ENCODE measurements around the gene WDR74. TPM values are rescaled to one million over a fixed set of nuclear protein-coding genes. Genes with fewer than 3 reads are reported as not detected.
A peak's percentile ranks its signal among the peaks of the same experiment; 100 is the strongest.

The WDR74 gene
- polyA plus RNA-seq (2013, experiment 1 of 2) = 93.1 TPM
- polyA plus RNA-seq (2013, experiment 2 of 2) = 110 TPM

DNA sequence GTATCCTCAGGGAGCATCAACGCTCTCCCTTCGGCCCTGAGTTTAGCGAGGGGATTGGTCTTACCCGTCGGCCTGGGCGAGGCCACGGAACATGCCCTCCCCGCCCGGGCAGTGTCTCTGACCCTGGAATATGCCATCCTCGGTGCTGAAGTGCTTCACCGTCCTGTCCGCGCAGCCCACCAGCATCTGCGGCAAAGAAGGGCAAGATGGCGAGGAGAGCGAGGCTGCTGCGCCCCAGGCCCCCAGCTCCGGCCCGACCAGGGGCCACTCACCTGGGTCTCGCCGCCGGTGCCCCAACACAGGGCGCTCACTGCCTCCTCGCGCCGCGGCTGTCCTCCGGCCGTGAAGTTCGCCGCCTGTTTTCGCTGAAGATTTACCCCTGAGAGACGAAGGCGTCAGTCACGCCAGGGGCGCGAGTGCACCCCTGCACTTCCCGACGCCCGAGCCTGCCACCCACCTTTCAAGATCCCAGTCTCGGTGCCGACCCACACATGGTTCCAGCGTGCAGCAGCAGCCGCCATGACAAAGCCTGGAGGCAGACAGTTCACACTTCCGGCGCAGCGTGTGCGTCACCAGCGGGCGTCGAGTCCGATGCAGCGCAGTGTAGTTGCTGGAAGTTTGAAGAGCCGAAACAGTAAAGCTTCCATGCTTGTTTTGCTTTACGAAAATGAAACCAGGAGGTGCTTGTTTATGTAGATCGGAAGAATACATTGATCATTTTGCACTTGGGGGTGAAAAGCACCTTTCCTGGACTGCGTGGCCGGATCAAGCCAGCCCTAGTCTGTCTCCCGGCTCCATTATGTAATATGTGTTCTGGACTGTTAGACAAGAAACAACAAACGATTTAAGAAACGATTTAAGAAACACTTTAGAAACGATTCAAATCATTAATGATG, at the start of gene WDR74:
Gene WDR74 (minus strand): TSS at position 541 of the 896 bp plus-strand sequence. CDS start 20 bp downstream, at position 521.
- 0 to 1% methylated on average over 42 to 56 of the region's 62 CpGs for WGBS, 2 experiments (ENCODE audit: insufficient coverage in 2 of 2)
- Histone ChIP-seq H3K9me3 (ENCODE audit: control insufficient read depth, low read length) (no peaks in the 10 kb centered on the region), H3K36me3 (ENCODE audit: control insufficient read depth, insufficient read depth, low read length) (peaks cover 38% of the 10 kb centered on the region)

DNA sequence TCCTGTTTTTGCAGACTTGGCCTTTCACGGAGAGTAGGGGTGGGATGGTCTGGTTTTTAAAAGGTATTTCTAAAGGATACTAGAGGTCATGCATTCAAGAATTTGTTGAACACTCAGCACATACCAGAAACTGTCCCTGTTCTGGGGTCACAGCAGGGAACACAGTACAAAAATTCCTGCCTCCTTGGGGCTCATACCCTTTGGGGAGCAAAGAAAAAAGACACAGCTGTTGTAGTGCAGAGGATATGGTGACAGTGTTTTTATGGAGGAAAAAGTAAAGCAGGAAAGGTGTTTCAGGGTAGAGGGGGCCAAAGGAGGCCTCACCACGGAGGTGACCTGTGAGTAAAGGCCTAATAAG, 49.7 kb upstream of the WDR74 start:
- WGBS, 2 experiments (ENCODE audit: insufficient coverage in 2 of 2) = 87 to 100% methylated on average over 1 of the region's 2 CpGs
- Histone ChIP-seq H3K4me3 (ENCODE audit: extremely low read depth, insufficient read depth, low read length, poor library complexity, severe bottlenecking) (no peak overlapping the region), H3K4me1 (ENCODE audit: control insufficient read depth, insufficient read depth, low read length, poor library complexity, severe bottlenecking) (peaks cover 45% of the 10 kb centered on the region), H3K9me3 (ENCODE audit: control insufficient read depth, low read length) (no peaks in the 10 kb centered on the region), H3K27ac (ENCODE audit: low read depth, low read length, severe bottlenecking) (peak overlapping the region; percentile 68), H3K36me3 (ENCODE audit: control insufficient read depth, insufficient read depth, low read length) (peaks cover 59% of the 10 kb centered on the region)

More for the DNA sequence above, at the start of gene WDR74:
- Histone ChIP-seq H3K4me3 (ENCODE audit: extremely low read depth, insufficient read depth, low read length, poor library complexity, severe bottlenecking) (peak within 1 kb of the TSS; percentile 98), H3K4me1 (ENCODE audit: control insufficient read depth, insufficient read depth, low read length, poor library complexity, severe bottlenecking) (peaks cover 10% of the 10 kb centered on the region), H3K27ac (ENCODE audit: low read depth, low read length, severe bottlenecking) (peak within 1 kb of the TSS; percentile 100)

DNA sequence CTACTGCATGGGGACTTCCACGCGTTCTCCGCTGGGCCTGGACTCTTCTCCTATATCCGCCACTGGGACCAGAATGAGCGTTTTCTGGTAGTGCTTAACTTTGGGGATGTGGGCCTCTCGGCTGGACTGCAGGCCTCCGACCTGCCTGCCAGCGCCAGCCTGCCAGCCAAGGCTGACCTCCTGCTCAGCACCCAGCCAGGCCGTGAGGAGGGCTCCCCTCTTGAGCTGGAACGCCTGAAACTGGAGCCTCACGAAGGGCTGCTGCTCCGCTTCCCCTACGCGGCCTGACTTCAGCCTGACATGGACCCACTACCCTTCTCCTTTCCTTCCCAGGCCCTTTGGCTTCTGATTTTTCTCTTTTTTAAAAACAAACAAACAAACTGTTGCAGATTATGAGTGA, 49.0 kb upstream of the WDR74 start:
- 98 to 99% methylated on average over 9 to 12 of the region's 14 CpGs for WGBS, 2 experiments (ENCODE audit: insufficient coverage in 2 of 2)
- Histone ChIP-seq H3K9me3 (ENCODE audit: control insufficient read depth, low read length) (no peaks in the 10 kb centered on the region), H3K36me3 (ENCODE audit: control insufficient read depth, insufficient read depth, low read length) (peaks cover 66% of the 10 kb centered on the region), H3K4me1 (ENCODE audit: control insufficient read depth, insufficient read depth, low read length, poor library complexity, severe bottlenecking) (peaks cover 50% of the 10 kb centered on the region), H3K27ac (ENCODE audit: low read depth, low read length, severe bottlenecking) (peak overlapping the region; percentile 68), H3K4me3 (ENCODE audit: extremely low read depth, insufficient read depth, low read length, poor library complexity, severe bottlenecking) (no peak overlapping the region)

DNA sequence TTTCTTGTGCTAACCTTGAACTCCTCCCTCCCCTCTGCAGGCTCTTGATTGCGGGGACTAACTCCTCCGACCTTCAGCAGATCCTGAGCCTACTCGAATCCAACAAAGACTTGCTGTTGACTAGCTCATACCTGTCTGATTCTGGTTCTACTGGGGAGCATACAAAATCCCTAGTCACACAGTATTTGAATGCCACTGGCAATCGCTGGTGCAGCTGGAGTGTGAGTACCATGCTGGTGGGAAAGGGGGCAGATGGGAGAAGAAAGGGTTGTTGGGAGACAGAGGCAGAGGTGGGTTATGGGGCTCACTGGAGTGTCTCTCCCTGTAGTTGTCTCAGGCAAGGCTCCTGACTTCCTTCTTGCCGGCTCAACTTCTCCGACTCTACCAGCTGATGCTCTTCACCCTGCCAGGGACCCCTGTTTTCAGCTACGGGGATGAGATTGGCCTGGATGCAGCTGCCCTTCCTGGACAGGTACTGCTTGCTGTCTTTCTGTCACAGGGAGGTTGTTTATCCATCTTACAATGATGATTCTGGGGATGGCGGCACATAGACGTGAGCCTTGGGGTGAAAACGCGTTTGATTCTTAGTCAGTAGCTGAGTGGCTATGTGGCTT, 45.9 kb upstream of the WDR74 start:
- Histone ChIP-seq H3K36me3 (ENCODE audit: control insufficient read depth, insufficient read depth, low read length) (peaks cover 82% of the 10 kb centered on the region), H3K4me1 (ENCODE audit: control insufficient read depth, insufficient read depth, low read length, poor library complexity, severe bottlenecking) (peaks cover 59% of the 10 kb centered on the region), H3K4me3 (ENCODE audit: extremely low read depth, insufficient read depth, low read length, poor library complexity, severe bottlenecking) (no peak overlapping the region), H3K9me3 (ENCODE audit: control insufficient read depth, low read length) (no peaks in the 10 kb centered on the region), H3K27ac (ENCODE audit: low read depth, low read length, severe bottlenecking) (peak overlapping the region; percentile 29)
- WGBS, 2 experiments (ENCODE audit: insufficient coverage in 2 of 2) = 97 to 98% methylated on average over 7 to 11 of the region's 11 CpGs

DNA sequence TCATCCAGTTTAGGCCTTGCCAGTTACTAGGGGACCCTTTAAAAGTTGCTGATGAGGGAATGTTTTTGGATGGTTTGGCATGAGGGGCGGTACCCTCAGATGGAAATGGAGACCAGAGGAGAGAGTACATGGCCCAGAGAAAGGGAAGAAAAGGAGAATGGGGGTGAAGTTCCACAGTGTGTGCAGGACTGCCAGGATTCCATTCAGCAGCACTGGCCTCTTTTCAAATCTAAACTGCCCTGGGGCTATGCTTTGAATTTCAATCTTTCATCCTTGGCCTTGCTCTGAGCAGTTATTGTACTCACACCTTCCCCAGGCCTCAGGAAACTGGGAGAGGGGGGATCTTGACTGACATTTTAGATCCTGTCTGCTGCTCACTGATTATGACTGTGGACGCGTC, 44.3 kb upstream of the WDR74 start:
- no peaks in the 10 kb centered on the region for H3K9me3 ChIP-seq (ENCODE audit: control insufficient read depth, low read length)
- H3K4me1 ChIP-seq (ENCODE audit: control insufficient read depth, insufficient read depth, low read length, poor library complexity, severe bottlenecking) = peaks cover 55% of the 10 kb centered on the region
- 92 to 97% methylated on average over 1 to 3 of the region's 3 CpGs for WGBS, 2 experiments (ENCODE audit: insufficient coverage in 2 of 2)
- peak overlapping the region; percentile 88 for H3K4me3 ChIP-seq (ENCODE audit: extremely low read depth, insufficient read depth, low read length, poor library complexity, severe bottlenecking)
- peaks cover 80% of the 10 kb centered on the region for H3K36me3 ChIP-seq (ENCODE audit: control insufficient read depth, insufficient read depth, low read length)
- H3K27ac ChIP-seq (ENCODE audit: low read depth, low read length, severe bottlenecking) = peak overlapping the region; percentile 100

DNA sequence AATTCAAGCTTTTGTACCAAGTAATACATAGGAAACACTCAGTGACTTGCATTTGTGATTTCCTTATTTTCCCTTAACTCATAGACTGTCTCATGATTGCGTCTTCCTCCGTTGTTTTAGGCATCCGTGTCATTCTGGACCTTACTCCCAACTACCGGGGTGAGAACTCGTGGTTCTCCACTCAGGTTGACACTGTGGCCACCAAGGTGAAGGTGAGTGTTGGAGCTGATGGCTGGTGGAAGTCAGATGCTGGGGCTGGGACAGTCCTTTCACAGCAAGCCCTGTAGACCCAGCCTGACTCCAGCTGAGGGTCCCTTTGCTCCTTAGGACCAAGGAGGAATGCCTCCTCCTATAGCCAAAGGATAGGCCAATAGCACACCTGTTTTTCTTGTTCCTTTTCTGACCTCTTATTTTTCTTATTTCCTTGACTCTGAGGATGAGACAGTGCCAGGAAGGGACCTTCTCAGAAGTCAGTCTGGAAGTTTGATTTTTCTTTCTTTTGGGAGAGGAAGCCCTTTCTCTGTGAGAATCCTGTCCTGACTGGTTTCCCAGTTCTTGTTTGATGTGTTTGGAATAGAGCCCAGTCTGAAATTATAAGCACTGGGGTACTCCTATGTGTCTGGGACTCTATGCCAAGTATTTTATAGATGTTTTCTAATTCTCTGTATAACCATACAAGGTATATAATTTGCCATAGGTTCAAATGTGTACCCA, 43.6 kb upstream of the WDR74 start:
- peaks cover 79% of the 10 kb centered on the region for H3K36me3 ChIP-seq (ENCODE audit: control insufficient read depth, insufficient read depth, low read length)

DNA sequence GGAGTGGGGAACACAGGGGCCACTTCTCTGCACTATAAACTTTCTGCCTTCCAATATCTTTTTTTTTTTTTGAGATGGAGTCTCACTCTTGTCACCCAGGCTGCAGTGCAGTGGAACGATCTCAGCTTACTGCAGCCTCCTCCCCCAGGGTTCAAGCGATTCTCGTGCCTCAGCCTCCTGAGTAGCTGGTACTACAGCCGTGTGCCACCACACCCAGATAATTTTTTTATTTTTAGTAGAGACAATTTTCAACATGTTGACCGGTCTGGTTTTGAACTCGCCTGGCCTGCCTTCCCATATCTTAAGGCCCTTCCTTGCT, 43.0 kb upstream of the WDR74 start:
- 57 to 65% methylated on average over 6 of the region's 6 CpGs for WGBS, 2 experiments (ENCODE audit: insufficient coverage in 2 of 2)
- peak overlapping the region; percentile 100 for H3K27ac ChIP-seq (ENCODE audit: low read depth, low read length, severe bottlenecking)
- H3K9me3 ChIP-seq (ENCODE audit: control insufficient read depth, low read length) = no peaks in the 10 kb centered on the region
- peaks cover 43% of the 10 kb centered on the region for H3K4me1 ChIP-seq (ENCODE audit: control insufficient read depth, insufficient read depth, low read length, poor library complexity, severe bottlenecking)
- peak overlapping the region; percentile 88 for H3K4me3 ChIP-seq (ENCODE audit: extremely low read depth, insufficient read depth, low read length, poor library complexity, severe bottlenecking)
- H3K36me3 ChIP-seq (ENCODE audit: control insufficient read depth, insufficient read depth, low read length) = peaks cover 77% of the 10 kb centered on the region

More for the DNA sequence above, 43.6 kb upstream of the WDR74 start:
- Histone ChIP-seq H3K27ac (ENCODE audit: low read depth, low read length, severe bottlenecking) (peak overlapping the region; percentile 100), H3K4me3 (ENCODE audit: extremely low read depth, insufficient read depth, low read length, poor library complexity, severe bottlenecking) (peak overlapping the region; percentile 88), H3K4me1 (ENCODE audit: control insufficient read depth, insufficient read depth, low read length, poor library complexity, severe bottlenecking) (peaks cover 49% of the 10 kb centered on the region), H3K9me3 (ENCODE audit: control insufficient read depth, low read length) (no peaks in the 10 kb centered on the region)
- whole genome bisulfite sequencing, 2 experiments (ENCODE audit: insufficient coverage in 2 of 2) = 63 to 100% methylated on average over 1 of the region's 5 CpGs

DNA sequence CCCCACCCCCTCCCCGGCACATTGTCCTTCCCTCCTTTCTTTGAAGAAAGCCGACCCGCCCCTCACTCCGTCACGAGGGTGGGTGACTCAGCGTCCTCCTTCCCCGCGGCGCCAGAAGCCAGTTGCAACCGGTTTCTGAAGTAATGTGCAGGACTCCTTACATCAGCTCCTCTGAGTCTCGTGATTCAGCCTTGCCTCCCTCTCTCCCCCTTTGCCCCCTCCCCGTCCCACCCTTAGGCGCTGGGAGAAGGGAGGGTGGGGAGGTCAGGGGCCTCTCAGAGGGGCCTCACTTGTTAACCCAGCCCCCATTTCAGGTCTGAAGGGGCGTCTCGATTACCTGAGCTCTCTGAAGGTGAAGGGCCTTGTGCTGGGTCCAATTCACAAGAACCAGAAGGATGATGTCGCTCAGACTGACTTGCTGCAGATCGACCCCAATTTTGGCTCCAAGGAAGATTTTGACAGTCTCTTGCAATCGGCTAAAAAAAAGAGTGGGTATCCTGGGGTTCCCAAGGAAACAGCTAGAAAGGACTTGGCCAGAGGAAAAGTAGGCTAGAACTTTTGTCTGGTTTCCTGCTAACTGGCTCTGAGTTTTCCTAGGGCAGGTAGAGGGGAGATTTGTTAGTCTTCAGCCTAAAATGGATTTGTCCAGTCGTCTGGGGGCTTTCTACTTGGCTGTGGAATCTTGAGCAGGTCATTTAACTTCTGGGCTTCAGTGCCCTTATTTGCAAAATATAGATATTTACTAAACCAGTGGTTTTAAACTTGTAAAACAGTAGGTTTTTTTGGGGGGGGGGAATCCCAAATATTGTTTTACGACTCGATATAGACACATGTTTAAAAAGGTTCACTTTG, 42.4 kb upstream of the WDR74 start:
- Histone ChIP-seq H3K4me1 (ENCODE audit: control insufficient read depth, insufficient read depth, low read length, poor library complexity, severe bottlenecking) (peaks cover 41% of the 10 kb centered on the region), H3K9me3 (ENCODE audit: control insufficient read depth, low read length) (no peaks in the 10 kb centered on the region), H3K27ac (ENCODE audit: low read depth, low read length, severe bottlenecking) (peak overlapping the region; percentile 100), H3K36me3 (ENCODE audit: control insufficient read depth, insufficient read depth, low read length) (peaks cover 77% of the 10 kb centered on the region), H3K4me3 (ENCODE audit: extremely low read depth, insufficient read depth, low read length, poor library complexity, severe bottlenecking) (peak overlapping the region; percentile 88)
- WGBS, 2 experiments (ENCODE audit: insufficient coverage in 2 of 2) = 0 to 3% methylated on average over 3 to 12 of the region's 21 CpGs

DNA sequence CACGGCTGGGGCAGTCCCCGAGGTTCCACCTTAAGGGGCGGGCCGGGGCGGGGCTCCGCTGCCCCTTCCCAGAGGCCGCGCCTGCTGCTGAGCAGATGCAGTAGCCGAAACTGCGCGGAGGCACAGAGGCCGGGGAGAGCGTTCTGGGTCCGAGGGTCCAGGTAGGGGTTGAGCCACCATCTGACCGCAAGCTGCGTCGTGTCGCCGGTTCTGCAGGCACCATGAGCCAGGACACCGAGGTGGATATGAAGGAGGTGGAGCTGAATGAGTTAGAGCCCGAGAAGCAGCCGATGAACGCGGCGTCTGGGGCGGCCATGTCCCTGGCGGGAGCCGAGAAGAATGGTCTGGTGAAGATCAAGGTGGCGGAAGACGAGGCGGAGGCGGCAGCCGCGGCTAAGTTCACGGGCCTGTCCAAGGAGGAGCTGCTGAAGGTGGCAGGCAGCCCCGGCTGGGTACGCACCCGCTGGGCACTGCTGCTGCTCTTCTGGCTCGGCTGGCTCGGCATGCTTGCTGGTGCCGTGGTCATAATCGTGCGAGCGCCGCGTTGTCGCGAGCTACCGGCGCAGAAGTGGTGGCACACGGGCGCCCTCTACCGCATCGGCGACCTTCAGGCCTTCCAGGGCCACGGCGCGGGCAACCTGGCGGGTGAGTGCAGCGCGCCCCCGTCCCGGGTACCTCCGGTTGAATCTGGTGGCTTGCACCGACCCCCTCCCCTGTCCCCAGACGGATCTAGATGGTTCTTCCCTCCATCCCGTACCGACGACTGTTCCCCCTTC, 41.6 kb upstream of the WDR74 start, which contains the start of gene SLC3A2:
Gene SLC3A2 (plus strand): TSS at position 94 of the 776 bp plus-strand sequence. CDS start 128 bp downstream, at position 222.
- Histone ChIP-seq H3K27ac (ENCODE audit: low read depth, low read length, severe bottlenecking) (peak within 1 kb of the TSS; percentile 100), H3K4me1 (ENCODE audit: control insufficient read depth, insufficient read depth, low read length, poor library complexity, severe bottlenecking) (peaks cover 40% of the 10 kb centered on the region), H3K9me3 (ENCODE audit: control insufficient read depth, low read length) (no peaks in the 10 kb centered on the region), H3K36me3 (ENCODE audit: control insufficient read depth, insufficient read depth, low read length) (peaks cover 73% of the 10 kb centered on the region), H3K4me3 (ENCODE audit: extremely low read depth, insufficient read depth, low read length, poor library complexity, severe bottlenecking) (peak within 1 kb of the TSS; percentile 88)
- WGBS, 2 experiments (ENCODE audit: insufficient coverage in 2 of 2) = 0% methylated on average over 63 to 67 of the region's 69 CpGs
